Kidney glomerular epithelial cell (primary cell): ENCODE measurements around the gene RLN2.

Experiments used
- DNase-seq: peaks from one replicate; lab custom pipeline; 2025; lab: John Stamatoyannopoulos, UW

RLN2 gene

GRCh38 chr9:5265939-5266338 lies 38.6 kb downstream of the RLN2 start:
- DNase-seq = no peak

- no peak for DNase-seq
Observed at GRCh38 chr9:5264219-5264595, 40.3 kb downstream of the RLN2 start.

DNA sequence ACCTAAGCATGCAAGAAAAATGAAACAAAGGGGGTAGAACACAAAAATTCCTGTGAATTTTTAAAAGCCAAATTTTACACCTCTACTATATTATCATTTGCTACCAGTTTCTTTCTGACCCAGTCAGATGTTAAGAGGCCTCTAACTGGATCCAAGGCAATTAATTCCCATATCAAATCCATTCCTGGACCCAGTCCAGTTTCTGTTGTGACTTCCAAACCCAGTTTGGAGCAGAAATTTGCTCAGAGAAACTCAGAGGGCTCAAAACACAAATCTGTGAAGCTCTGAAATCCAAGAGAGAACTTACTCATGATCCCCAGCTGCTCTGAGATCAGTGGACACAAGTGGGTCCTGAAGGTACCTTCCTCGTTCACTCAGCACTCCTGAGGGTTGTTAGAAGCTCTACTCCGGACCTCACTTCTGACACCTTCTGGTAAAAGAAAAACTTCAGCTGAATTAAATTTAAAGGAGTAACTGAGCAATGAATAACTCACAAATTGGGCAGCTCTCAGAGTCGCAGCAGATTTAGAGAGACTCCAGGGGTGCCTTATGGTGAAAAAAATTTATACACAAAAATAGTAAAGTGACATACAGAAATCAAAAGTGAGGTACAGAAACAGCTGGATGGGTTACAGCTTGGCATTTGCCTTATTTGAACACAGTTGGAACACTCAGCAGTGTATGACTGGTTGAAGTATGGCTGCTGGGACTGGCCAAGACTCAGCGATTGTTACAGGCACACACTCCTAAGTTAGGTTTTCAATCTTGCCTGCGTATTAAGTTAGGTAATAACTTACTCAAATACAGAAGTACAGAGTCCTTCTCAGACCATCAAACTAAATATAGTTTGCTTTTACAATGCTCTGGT lies 40.9 kb downstream of the RLN2 start:
- no peak for DNase-seq
